NCI-H2196 (cell line): ENCODE results near the gene HECA.
"Not testable (repeated sequence)": the region's sequence is repeated elsewhere in the genome, so short reads cannot be mapped to it uniquely, and the experiment has no call there.

Experiments used
- DNase-seq: peaks from one replicate; lab custom pipeline; 2025; ENCODE audit not compliant: unreplicated experiment; lab: John Stamatoyannopoulos, UW

The HECA gene

GRCh38 chr6:139135578-139136545 lies 982 bp downstream of the HECA start:
- DNase-seq, result no peak

- DNase-seq, result no peak
These were observed 2.8 kb downstream of the HECA start for GRCh38 chr6:139137706-139138105.

- not testable (repeated sequence) for DNase-seq
These were observed 6.0 kb downstream of the HECA start for GRCh38 chr6:139140854-139141253.

- no peak for DNase-seq
These were observed 7.4 kb downstream of the HECA start for GRCh38 chr6:139142262-139142661.

- no peak for DNase-seq
These were observed 8.2 kb downstream of the HECA start for GRCh38 chr6:139143111-139143510.

GRCh38 chr6:139144490-139145085 lies 9.7 kb downstream of the HECA start:
- no peak for DNase-seq

GRCh38 chr6:139145661-139146060 lies 10.8 kb downstream of the HECA start:
- DNase-seq, result no peak

- DNase-seq, result no peak
These were observed 11.4 kb downstream of the HECA start for GRCh38 chr6:139146317-139146726.

GRCh38 chr6:139147628-139148027 lies 12.7 kb downstream of the HECA start:
- no peak for DNase-seq

- no peak for DNase-seq
These were observed 13.8 kb downstream of the HECA start for GRCh38 chr6:139148557-139149235.

- DNase-seq, result no peak
These were observed 14.5 kb downstream of the HECA start for GRCh38 chr6:139149383-139149782.

- no peak for DNase-seq
These were observed 16.0 kb downstream of the HECA start for GRCh38 chr6:139150920-139151319.

GRCh38 chr6:139151425-139152087 lies 16.7 kb downstream of the HECA start:
- DNase-seq, result no peak

GRCh38 chr6:139152088-139152891 lies 17.4 kb downstream of the HECA start:
- no peak for DNase-seq

- no peak for DNase-seq
These were observed 18.0 kb downstream of the HECA start for GRCh38 chr6:139152892-139153271.

GRCh38 chr6:139153855-139154254 lies 19.0 kb downstream of the HECA start:
- no peak for DNase-seq

- DNase-seq, result no peak
These were observed 20.1 kb downstream of the HECA start for GRCh38 chr6:139154881-139155547.

GRCh38 chr6:139156102-139156501 lies 21.2 kb downstream of the HECA start:
- no peak for DNase-seq

GRCh38 chr6:139156551-139156950 lies 21.7 kb downstream of the HECA start:
- DNase-seq, result no peak

- DNase-seq, result not testable (repeated sequence)
These were observed 22.2 kb downstream of the HECA start for GRCh38 chr6:139157086-139157485.
